Gastroesophageal sphincter (tissue), 3 donors: ENCODE data around the gene SHISA7.

Source experiments
- CTCF ChIP-seq, 4 experiments: fragments of 200-600 bp in 2 of 4; fragments of 450-650 bp in 2 of 4; sonication (generic) in 1 of 4; IDR thresholded peaks; one replicate each; pipeline ENCODE4 v1.5.1; 2017 to 2019; ENCODE audit warnings: antibody characterized with exemption in 4 of 4, mild to moderate bottlenecking in 2 of 4, moderate library complexity in 2 of 4
- EP300 ChIP-seq: sonication (generic); formaldehyde crosslinking; IDR thresholded peaks from one replicate; pipeline ENCODE4 v1.6.1; 2017; ENCODE audit warnings: antibody characterized with exemption, mild to moderate bottlenecking
- POLR2A ChIP-seq, 2 donors: fragments of 450-650 bp; IDR thresholded peaks; one replicate each; pipeline ENCODE4 v1.6.1; 2017; ENCODE audit warnings: antibody characterized with exemption in 2 of 2, mild to moderate bottlenecking in 2 of 2, moderate library complexity in 1 of 2
- POLR2AphosphoS5 ChIP-seq: sonication (generic); formaldehyde crosslinking; IDR thresholded peaks from one replicate; pipeline ENCODE4 v1.6.1; 2017; ENCODE audit warnings: antibody characterized with exemption

GRCh38 chr19:55384920-55385723 is 58.0 kb downstream of the SHISA7 start:
- TF ChIP-seq CTCF (IDR thresholded peaks at IDR 0.05) (no peak), EP300 (no peak), POLR2AphosphoS5 (no peak), POLR2A (IDR thresholded peaks at IDR 0.05) (no peak)
